Psoas muscle (tissue), 8 donors: ENCODE measurements around the gene PBX4. TPM values are rescaled to one million over a fixed set of nuclear protein-coding genes. Genes with fewer than 3 reads are reported as not detected.

ENCODE experiments used
- ATAC-seq, 4 donors: fragments of 200-7000 bp; cut with Tn5 transposase; one replicate each; pipeline ENCODE4 v1.9.1; 2020; ENCODE audit warnings: moderate library complexity in 3 of 4, mild to moderate bottlenecking in 2 of 4
- DNase-seq, 2 donors: peaks; one replicate each; pipeline ENCODE4 v3.0.0-alpha.2; 2020
- H3K27ac ChIP-seq: fragments of 200-600 bp; one replicate; pipeline ENCODE4 v1.8.0; 2022
- H3K27me3 ChIP-seq, 3 donors: fragments of 200-600 bp in 1 of 3; one replicate each; pipeline versions ENCODE4 v1.6.1 to v1.8.0; 2013 to 2022; ENCODE audit warnings: low read length in 2 of 3, mild to moderate bottlenecking in 2 of 3, moderate library complexity in 1 of 3; ENCODE audit not compliant: insufficient read depth in 3 of 3
- H3K36me3 ChIP-seq, 2 donors: fragments of 200-600 bp in 1 of 2; one replicate each; pipeline versions ENCODE4 v1.6.1 to v1.8.0; 2013 to 2022; ENCODE audit warnings: low read depth in 1 of 2, mild to moderate bottlenecking in 1 of 2, moderate library complexity in 1 of 2; ENCODE audit not compliant: insufficient read depth in 1 of 2
- H3K4me1 ChIP-seq: fragments of 200-600 bp; one replicate; pipeline ENCODE4 v1.8.0; 2022
- H3K4me3 ChIP-seq: fragments of 200-600 bp; one replicate; pipeline ENCODE4 v1.8.0; 2022; ENCODE audit warnings: mild to moderate bottlenecking
- H3K9me3 ChIP-seq: fragments of 200-600 bp; one replicate; pipeline ENCODE4 v1.8.0; 2022
- CTCF ChIP-seq: fragments of 200-600 bp; IDR thresholded peaks from one replicate; pipeline ENCODE4 v1.8.0; 2022; ENCODE audit warnings: antibody characterized with exemption
- WGBS, 3 donors: extraction: QIAGEN DNeasy Blood & Tissue Kit; methylation state at CpG; one replicate each; pipeline versions ENCODE4 v1.1.6 to v1.1.7; 2013; 5-methylcytosine and 5-hydroxymethylcytosine counted together
- intact Hi-C, 2 donors: fragments of 100-400 bp; cut with DNase I; formaldehyde crosslinking; loops; one replicate each; pipeline versions ENCODE4 v1.11.0 to v1.14.2; 2022
- polyA plus RNA-seq, 3 donors: library from polyadenylated mRNA; stranded (reverse); fragments of 200-250 nt; gene quantifications; one replicate each; pipeline ENCODE4 v1.2.3, GENCODE V29; 2013
- total RNA-seq, 4 donors: library from RNA; stranded (reverse); fragmentation: NEBNext Ultra II Directional in 2 of 4; extraction: Animal tissue kit (Norgen Biotek cat#: 25700) in 2 of 4; gene quantifications; one replicate each; pipeline versions ENCODE4 v1.2.1 to v1.2.4, GENCODE V29; 2021 to 2023
- donor health status: healthy with polysubstance abuse.
- donor health status: DM: no; HTN: no; CAD: no; lungs with moderate emphysema.
- donor health status: Bipolar disorder and iron deficiency.
- donor health status: healthy.
- donor health status: DM: yes; HTN: yes; CAD: no.
- donor health status: DM: no; HTN: no; CAD: no.
- donor health status: DM: no; HTN: no; CAD: no.
- donor health status: DM: yes; HTN: yes; CAD: no.

Gene PBX4
- total and polyA plus RNA-seq, 7 donors, result 0.06 to 0.17 (median 0.08) TPM; not detected in 4

GRCh38 chr19:19637523-19638251 is 19.2 kb upstream of the PBX4 start:
- 63 to 67% (median 66%) methylated on average over 48 to 53 of the region's 53 CpGs for WGBS, 3 donors
- Histone ChIP-seq H3K27me3 (no peaks in the 10 kb centered on the region), H3K4me1 (no peaks in the 10 kb centered on the region), H3K36me3 (no peaks in the 10 kb centered on the region), H3K9me3 (no peaks in the 10 kb centered on the region), H3K4me3 (no peak overlapping the region), H3K27ac (no peak overlapping the region)
- TF ChIP-seq CTCF, result no peak
- DNase-seq (no peak), ATAC-seq (no peak)
- intact Hi-C loops, result no loop called here

GRCh38 chr19:19637186-19637522 is 18.7 kb upstream of the PBX4 start:
- no peaks in the 10 kb centered on the region for H3K36me3 ChIP-seq
- 63 to 71% (median 69%) methylated on average over 25 to 27 of the region's 27 CpGs for WGBS, 3 donors
- ATAC-seq, result no peak

GRCh38 chr19:19636573-19637185 is 18.2 kb upstream of the PBX4 start:
- ATAC-seq (no peak), DNase-seq (no peak)
- no peak for TF ChIP-seq CTCF
- H3K4me3 ChIP-seq, result no peak overlapping the region
- no peaks in the 10 kb centered on the region for H3K9me3 ChIP-seq
- WGBS, 3 donors, result 91 to 98% (median 91%) methylated on average over 9 of the region's 9 CpGs
- H3K27me3 ChIP-seq, result no peaks in the 10 kb centered on the region
- H3K4me1 ChIP-seq, result no peaks in the 10 kb centered on the region
- H3K36me3 ChIP-seq, result no peaks in the 10 kb centered on the region
- H3K27ac ChIP-seq, result no peak overlapping the region
- intact Hi-C loops, result no loop called here

More at GRCh38 chr19:19637186-19637522, 18.7 kb upstream of the PBX4 start:
- no peak overlapping the region for H3K4me3 ChIP-seq
- no peak for TF ChIP-seq CTCF
- no peaks in the 10 kb centered on the region for H3K4me1 ChIP-seq
- intact Hi-C loops, result no loop called here
- H3K9me3 ChIP-seq, result no peaks in the 10 kb centered on the region
- H3K27ac ChIP-seq, result no peak overlapping the region
- H3K27me3 ChIP-seq, result no peaks in the 10 kb centered on the region
- no peak for DNase-seq

- Histone ChIP-seq H3K36me3 (no peaks in the 10 kb centered on the region), H3K9me3 (no peaks in the 10 kb centered on the region), H3K4me1 (no peaks in the 10 kb centered on the region), H3K27me3 (no peaks in the 10 kb centered on the region), H3K27ac (no peak overlapping the region), H3K4me3 (no peak overlapping the region)
- no peak for TF ChIP-seq CTCF
- 90 to 93% (median 91%) methylated on average over 13 to 14 of the region's 14 CpGs for WGBS, 3 donors
- ATAC-seq (no peak), DNase-seq (no peak)
- intact Hi-C loops, result no loop called here
Observed at GRCh38 chr19:19635313-19635702, 16.8 kb upstream of the PBX4 start.
